Sigmoid colon (tissue), 4 donors: ENCODE results near the gene APOLD1.

Source experiments
- POLR2A ChIP-seq, 2 donors: fragments of 450-650 bp; IDR thresholded peaks; one replicate each; pipeline ENCODE4 v1.6.1; 2016; ENCODE audit warnings: antibody characterized with exemption in 2 of 2, mild to moderate bottlenecking in 2 of 2, moderate library complexity in 2 of 2
- POLR2AphosphoS5 ChIP-seq, 4 donors: sonication (generic); formaldehyde crosslinking; IDR thresholded peaks; one replicate each; pipeline ENCODE4 v1.6.1; 2017; ENCODE audit warnings: antibody characterized with exemption in 4 of 4
- TF ChIP-seq, protein P1 (sequence below), 4 experiments: fragments of 450-650 bp in 3 of 4; fragments of 200-600 bp in 1 of 4; IDR thresholded peaks; one replicate each; pipeline ENCODE4 v1.5.1; 2016 to 2019; ENCODE audit warnings: antibody characterized with exemption in 4 of 4, mild to moderate bottlenecking in 3 of 4, moderate library complexity in 2 of 4

DNA sequence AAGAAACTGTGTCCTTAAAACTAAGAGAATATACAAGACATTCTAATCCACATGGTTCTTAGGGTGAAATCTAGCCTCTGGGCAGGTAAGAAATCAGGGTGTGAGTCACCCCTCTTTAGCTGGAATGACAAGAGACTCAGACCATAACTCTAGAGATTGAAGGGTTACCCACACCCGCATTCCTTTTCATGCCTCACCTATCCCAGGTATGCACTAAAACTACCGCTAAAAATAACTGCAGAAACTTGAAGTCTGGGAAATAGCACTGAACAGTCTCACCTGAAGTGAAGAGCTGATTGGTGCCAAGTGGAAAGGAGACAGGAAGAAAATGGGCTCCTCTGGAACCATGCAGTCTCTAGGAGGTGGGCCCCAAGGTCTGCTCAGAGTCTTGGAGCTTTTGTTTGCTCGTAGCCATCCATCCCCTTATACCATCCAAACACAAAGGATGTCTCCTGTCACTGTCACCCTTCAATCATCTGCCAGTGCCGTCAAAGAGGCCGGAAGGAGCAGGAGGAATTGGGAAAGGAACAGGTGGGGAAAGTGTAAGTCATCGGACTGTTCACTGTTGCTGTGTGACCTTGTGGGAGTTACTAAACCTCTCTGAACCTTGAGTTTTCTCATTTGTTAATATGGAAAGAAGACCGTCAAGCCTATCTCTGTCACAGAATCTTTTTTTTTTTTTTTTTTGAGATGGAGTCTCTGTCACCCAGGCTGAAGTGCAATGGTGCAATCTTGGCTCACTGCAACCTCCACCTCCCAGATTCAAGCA, 50.1 kb downstream of the APOLD1 start:
- TF ChIP-seq, protein P1, sequence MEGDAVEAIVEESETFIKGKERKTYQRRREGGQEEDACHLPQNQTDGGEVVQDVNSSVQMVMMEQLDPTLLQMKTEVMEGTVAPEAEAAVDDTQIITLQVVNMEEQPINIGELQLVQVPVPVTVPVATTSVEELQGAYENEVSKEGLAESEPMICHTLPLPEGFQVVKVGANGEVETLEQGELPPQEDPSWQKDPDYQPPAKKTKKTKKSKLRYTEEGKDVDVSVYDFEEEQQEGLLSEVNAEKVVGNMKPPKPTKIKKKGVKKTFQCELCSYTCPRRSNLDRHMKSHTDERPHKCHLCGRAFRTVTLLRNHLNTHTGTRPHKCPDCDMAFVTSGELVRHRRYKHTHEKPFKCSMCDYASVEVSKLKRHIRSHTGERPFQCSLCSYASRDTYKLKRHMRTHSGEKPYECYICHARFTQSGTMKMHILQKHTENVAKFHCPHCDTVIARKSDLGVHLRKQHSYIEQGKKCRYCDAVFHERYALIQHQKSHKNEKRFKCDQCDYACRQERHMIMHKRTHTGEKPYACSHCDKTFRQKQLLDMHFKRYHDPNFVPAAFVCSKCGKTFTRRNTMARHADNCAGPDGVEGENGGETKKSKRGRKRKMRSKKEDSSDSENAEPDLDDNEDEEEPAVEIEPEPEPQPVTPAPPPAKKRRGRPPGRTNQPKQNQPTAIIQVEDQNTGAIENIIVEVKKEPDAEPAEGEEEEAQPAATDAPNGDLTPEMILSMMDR (IDR thresholded peaks at IDR 0.05): no peak
- TF ChIP-seq POLR2A (IDR thresholded peaks at IDR 0.05): no peak
- no peak for TF ChIP-seq POLR2AphosphoS5 (IDR thresholded peaks at IDR 0.05)
